VCaP (cell line): Measurements from ENCODE around the gene HSPA4.
"Not testable (repeated sequence)": the region's sequence is repeated elsewhere in the genome, so short reads cannot be mapped to it uniquely, and the experiment has no call there.

Experiments used
- H3K27ac ChIP-seq: fragments of 450-650 bp; 2 replicates; pipeline ENCODE4 v1.5.1; 2017
- TF ChIP-seq, protein P1 (sequence below): fragments of 450-650 bp; conservative IDR thresholded peaks from 2 replicates; pipeline ENCODE4 v1.5.1; 2017; ENCODE audit warnings: mild to moderate bottlenecking, moderate library complexity

The HSPA4 gene

DNA sequence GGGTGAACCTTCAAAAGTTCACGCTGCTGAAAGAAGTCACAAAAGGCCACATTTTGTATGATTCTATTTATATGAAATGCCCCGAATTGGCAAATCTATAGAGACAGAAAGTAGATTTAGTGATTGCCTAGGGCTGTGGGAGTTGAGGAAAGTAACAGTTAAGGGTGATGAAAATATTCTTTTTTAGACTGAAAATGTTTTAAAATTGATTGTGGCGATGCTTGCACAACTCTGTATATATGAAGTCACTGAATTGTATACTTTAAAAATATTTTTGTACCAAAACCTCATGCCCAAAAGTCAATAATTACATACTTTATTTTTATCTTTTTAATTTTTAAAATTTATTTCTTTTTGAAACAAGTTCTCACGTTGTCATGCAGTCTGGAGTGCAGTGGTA, 30.3 kb downstream of the HSPA4 start:
- TF ChIP-seq, protein P1, sequence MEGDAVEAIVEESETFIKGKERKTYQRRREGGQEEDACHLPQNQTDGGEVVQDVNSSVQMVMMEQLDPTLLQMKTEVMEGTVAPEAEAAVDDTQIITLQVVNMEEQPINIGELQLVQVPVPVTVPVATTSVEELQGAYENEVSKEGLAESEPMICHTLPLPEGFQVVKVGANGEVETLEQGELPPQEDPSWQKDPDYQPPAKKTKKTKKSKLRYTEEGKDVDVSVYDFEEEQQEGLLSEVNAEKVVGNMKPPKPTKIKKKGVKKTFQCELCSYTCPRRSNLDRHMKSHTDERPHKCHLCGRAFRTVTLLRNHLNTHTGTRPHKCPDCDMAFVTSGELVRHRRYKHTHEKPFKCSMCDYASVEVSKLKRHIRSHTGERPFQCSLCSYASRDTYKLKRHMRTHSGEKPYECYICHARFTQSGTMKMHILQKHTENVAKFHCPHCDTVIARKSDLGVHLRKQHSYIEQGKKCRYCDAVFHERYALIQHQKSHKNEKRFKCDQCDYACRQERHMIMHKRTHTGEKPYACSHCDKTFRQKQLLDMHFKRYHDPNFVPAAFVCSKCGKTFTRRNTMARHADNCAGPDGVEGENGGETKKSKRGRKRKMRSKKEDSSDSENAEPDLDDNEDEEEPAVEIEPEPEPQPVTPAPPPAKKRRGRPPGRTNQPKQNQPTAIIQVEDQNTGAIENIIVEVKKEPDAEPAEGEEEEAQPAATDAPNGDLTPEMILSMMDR = no peak
- H3K27ac ChIP-seq = no peak overlapping the region

- H3K27ac ChIP-seq = no peak overlapping the region
- TF ChIP-seq, protein P1 = no peak
Observed at GRCh38 chr5:133083901-133084300, 32.1 kb downstream of the HSPA4 start.

DNA sequence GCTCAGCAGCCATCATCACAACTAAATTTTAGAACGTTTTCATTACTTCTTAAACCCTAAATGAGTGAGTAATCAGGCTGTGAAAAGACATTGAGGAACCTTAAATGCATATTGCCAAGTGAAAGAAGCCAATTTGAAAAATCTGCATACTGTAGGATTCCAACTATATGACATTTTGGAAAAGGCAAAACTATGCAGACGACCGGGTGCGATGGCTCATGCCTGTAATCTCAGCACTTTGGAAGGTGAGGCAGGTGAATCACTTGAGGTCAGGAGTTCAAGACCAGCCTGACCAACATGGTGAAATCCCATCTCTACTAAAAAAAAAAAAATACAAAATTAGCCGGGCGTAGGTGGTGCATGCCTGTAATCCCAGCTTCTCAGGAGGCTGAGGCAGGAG, 33.4 kb downstream of the HSPA4 start:
- not testable (repeated sequence) for H3K27ac ChIP-seq

- no peak overlapping the region for H3K27ac ChIP-seq
- TF ChIP-seq, protein P1 = no peak
Observed at GRCh38 chr5:133086366-133086875, 34.6 kb downstream of the HSPA4 start.

- no peak overlapping the region for H3K27ac ChIP-seq
- TF ChIP-seq, protein P1 = no peak
Observed at GRCh38 chr5:133088064-133088463, 36.3 kb downstream of the HSPA4 start.

DNA sequence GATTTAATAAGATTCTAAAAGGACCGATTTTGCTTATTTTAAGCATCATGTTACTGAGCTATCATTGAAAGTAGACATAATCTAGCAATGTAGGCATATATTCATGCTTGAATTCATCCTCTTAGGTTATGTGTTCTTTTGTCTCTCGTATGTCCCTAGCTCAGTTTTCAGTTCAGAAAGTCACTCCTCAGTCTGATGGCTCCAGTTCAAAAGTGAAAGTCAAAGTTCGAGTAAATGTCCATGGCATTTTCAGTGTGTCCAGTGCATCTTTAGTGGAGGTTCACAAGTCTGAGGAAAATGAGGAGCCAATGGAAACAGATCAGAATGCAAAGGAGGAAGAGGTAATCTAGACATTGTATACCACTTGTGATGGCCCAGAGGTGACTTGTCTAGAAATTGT, 39.2 kb downstream of the HSPA4 start:
- H3K27ac ChIP-seq = no peak overlapping the region
- TF ChIP-seq, protein P1 = no peak

DNA sequence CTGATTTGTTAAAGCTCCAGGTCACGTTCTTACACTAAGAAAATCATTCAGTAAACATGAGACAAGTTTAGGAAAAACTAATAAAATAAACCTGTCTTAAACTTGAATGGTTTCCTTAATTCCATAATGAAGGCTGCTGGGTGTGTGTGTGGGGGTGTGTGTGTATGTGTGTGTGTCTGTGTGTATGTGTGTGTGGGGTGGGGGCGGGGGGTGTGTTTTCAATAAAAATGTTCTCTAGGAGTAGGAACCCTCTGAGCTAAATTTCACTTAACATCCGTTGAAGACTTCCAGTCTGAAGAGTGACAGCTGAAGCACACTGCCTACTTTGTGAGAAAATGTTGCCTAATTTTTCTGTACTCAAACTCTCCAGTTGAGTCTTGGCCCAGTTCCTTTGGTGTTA, 54.5 kb downstream of the HSPA4 start:
- TF ChIP-seq, protein P1 = no peak
- H3K27ac ChIP-seq = no peak overlapping the region

DNA sequence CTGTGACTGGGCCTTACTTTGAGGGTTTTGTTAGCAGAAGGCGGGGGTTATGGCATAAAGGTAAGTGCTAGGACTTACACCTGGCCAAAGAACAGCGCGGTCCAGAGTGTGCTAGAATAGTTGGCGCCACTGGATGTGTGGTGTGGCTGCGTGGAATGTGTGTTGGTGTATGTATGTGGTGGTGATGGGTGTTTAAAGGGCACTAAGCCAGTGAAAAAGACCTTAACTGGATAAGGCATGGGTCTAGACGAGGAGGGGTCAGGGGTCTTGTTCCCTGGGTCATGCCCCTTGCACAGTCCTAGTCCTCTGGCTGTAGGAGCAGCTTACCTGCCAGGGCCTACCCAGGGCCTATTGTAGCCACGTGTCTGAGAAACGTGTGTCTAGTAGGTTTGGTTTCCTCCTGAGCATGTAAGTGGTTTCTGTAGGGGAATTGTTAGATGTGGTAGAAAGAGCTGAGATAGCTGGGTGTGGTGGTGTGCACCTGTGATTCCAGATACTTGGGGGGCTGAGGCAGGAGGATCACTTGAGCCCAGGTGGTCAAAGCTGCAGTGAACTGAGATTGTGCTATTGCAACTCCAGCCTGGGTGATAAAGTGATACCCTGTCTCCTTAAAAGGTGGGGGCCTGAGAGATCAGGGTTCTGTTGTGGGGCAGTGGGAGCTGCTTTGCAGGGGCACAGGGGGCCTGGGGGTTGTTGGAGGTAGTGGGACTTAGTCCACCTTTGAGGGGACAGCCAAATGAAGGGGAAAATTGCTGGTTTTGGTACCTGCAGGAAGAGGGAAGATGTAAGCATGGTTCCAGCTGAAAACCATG, 55.2 kb downstream of the HSPA4 start:
- H3K27ac ChIP-seq = no peak overlapping the region
- TF ChIP-seq, protein P1 = no peak
